NCI-H2196 treated with DMSO at 0.1 percent for 48 hours (cell line): Measurements from ENCODE around the gene FOXP2.

Source experiments
- DNase-seq: peaks from one replicate; lab custom pipeline; 2025; ENCODE audit not compliant: unreplicated experiment; lab: John Stamatoyannopoulos, UW

FOXP2 gene

DNA sequence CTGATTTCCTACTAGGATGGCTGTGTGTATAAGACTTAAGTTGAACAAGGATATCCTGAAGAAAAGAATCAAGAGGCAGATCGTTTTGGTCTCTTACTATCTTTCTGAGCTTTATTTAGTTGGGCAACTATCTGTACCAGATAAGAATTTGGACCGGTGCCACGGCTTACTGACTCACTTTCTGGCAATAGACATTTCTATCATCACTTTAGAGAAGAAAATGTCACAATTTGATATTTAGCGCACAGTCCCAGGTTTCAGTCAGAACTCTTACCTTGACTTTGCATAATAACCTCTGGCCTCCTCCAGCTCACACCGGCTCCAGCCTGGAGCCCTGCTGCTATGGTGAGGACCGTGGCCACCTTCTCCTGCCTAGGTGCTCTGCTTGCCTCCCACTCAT is 289.1 kb downstream of the FOXP2 start:
- no peak for DNase-seq

DNA sequence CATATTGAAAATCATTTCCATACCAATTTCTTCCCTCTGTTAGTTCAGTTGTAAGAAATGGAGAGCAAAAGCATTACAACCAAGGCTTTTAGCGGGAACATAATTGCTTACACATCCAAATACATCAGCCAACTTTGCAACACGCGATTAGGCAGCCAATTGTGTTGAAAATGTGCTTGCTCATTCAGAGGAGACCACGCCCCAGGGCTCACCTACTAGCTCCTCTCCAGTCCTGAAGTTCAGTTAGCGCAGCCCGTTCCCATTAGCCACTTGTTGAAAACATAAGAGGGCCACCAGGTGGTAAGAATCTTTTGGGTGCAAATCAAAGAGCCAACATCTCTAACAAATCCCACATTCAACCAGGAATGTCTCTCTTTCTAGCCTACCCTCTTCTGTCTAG is 294.0 kb downstream of the FOXP2 start:
- DNase-seq, result no peak

DNA sequence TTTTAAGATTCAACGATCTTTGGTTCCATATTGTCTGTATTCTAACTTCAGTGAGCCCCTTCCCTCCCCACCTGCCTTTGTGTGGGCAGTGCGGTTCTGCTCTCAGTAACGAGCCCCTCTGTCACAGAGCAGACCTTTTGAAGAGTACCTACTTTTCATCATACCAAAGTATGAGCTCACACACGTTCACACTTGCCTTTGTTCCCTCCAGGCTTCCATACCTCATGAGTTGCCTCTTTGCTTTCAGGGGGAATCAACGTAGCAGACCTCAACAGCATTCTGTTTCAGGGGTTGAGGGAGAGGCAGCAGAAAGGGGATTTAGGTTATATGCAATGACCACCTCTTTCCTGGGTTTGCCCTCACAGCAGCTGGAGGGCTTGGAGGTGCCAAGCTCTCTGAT is 295.9 kb downstream of the FOXP2 start:
- no peak for DNase-seq

DNA sequence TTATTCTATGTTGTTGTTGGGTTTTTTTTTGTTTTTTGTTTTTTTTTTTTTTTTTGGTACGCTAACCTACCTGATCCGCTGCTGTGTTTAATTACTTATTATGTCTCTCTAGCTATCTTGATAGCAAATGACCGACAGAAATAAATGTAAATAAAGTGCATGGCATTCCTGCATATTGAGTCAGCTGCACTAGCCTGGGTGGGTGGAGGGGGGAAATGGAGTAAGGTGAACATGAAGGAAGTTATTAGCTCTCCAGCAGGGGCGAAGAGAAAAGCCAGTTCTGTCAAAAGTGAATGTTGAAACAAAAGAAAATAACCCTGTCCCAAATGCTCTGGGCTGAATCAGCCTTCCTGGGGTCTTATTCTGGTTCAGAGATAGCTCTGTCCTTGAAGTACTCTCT is 296.6 kb downstream of the FOXP2 start:
- DNase-seq, result no peak

DNA sequence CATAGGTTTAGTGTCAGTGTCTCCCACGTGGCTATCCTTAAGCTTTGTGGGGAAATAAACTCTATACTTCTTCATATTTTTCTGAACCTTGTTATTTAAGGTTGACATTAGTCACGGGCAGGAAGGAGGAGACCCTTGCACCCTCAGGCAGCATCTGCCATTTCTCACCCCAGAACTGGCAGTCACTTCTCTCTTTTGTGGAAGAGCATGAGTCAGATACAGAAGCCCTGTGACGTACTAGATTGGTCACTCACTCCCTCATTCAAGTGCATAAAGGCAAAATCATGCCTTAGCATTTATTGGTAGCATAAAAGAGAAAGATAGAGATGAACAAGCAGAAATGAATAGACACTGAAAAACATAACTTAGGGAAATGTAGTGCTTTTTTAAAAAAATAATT is 301.3 kb downstream of the FOXP2 start:
- no peak for DNase-seq

DNA sequence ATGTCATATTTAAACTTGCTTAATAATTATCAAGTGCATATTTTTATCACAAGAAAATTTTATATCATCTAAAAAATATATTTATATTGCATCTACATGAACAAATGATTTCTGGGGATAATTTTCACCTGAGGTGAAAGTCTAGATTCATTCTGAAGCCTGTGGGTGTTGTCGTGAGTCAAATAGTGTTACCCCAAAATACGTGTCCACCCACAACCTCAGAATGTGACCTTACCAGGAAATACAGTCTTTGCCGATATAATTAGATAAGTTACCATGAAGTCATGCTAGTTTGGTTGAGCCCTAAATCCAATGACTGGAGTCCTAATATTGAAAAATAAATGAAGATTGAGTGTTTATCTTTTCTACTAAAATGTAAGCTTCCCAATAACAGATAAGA is 304.2 kb downstream of the FOXP2 start:
- DNase-seq, result no peak

DNA sequence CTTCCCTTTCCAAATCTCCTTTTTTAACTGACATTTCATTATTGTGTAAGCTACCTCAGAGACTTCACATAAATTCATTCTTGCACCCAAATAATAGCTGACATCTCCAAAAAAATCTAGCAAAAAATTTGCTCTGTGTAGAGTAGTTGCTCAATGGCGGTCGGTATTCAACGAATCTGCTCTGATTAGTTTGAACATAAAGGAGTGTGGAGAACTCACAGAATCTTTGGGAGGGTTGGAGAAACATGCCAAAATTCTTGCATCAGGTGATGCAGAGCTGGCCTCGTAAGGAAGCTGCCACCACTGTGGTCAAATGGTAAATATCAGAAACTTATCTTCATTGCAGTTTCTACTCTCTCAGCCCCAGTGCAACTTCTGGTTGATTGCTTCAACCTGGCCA is 306.1 kb downstream of the FOXP2 start:
- no peak for DNase-seq

DNA sequence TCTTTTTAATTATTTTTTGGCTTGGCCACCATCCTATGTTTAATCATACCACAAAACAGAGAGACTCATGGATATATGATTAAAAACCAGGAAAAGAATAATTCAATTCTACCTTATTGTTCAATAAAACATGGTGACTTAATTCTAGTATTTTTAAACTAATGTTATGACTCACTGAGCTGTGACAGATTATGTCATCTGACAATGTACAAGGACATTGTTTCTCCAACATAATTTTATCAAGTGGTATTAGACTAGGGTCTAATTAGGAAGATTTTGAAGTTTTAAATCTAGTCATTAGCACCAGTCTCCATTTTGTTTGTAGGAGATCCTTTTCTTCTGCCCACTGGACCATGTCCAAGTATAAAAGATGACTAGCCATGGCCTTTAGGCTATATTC is 307.9 kb downstream of the FOXP2 start:
- no peak for DNase-seq

DNA sequence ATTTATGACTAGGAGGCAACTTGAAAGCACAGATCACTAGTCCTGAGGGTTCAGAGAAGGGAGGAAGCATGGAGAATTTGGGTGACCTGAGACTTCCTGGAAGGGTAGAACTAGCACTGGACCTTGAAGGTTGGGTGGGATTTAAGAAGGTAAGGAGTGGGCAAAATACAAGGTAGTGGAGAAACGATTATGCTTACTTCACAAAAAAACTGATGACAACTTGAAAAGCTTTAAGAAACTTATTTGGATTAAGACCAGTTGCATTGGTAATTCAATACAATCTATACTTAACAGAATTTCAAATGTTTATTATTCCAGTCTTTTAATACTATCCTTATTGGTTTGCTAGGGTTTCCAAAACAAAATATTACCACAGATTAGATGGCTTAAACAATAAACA is 308.7 kb downstream of the FOXP2 start:
- no peak for DNase-seq

DNA sequence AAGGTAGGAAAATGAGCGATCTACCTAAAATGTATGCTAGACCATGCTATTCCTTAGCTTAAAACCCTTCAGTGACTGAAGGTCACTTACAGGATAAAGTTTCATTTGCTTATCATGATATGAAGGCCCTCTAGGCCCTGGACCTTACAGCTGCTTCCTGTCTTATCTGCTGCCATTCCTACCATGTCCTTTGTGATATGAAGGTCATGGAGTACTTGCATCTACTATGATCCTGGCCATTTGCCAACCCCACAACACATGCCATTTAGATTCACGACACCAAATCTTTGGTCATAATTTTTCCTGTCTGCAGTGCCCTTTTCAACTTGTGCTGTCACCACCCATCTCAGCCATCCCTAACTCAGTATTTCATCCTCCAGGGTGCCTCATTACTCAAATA is 325.5 kb downstream of the FOXP2 start:
- no peak for DNase-seq

DNA sequence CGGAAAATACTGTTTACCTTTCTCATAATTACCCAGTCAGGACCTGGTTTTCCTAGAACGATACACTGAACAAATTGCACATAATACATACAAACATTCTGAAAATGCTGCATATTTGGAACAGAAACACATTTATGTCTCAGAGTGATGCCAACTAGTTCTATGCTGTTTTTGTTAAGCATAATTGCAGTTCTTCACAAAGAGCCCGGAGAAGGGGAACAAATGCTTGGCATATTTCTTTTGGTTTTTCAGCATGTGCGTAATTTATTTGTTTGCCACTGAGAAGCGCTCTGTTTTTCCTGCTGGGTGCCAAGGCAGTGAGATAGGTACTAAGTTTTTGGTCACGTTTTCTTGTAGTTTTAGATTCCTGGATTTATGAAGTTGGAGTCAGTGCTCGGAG is 326.3 kb downstream of the FOXP2 start:
- DNase-seq, result no peak

DNA sequence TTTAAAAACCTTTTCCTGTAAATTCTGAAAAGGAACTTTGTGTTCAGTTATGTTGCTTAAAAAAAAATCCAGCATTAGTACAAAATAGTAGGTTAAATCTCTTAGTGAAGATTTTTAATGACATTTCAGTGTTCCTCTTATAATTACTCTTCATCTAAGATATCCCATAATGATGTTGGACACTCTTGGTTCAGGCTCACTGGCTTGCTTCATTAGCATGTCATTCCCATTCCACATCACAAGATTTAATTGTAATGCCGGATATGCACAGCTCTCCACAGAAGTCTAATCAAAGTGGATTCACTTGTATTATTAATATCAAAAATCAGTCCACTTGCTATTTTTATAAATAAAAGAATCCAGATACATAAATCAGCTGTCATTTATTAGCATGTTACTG is 327.3 kb downstream of the FOXP2 start:
- DNase-seq, result no peak
